ENCODE results near the gene ARSK.

DNA sequence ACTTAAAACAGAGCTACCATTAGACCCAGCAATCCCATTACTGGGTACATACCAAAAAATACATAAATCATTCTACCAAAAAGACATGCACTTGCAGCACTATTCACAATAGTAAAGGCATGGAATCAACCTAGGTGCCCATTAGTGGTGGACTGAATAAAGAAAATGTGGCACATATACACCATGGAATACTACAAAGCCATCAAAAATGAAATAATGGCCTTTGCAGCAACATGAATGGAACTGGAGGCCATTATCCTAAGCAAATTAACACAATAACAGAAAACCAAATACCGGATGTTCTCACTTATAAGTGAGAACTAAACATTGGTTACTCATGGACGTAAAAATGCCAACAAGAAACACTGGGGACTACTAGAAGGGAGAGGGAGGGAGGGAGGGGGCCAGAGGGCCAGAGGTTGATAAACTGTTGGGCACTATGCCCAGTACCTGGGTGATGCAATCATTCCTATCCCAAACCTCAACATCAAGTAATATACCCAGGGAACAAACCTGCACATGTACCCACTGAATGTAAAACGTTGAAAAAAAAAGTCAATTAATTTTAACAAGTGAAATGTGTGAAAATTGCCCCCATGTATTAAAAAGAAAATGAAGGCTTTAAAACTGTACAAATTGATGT lies 40.5 kb downstream of the ARSK start:
- TF ChIP-seq POLR2A (IDR thresholded peaks at IDR 0.05) (no peak), EP300 (IDR thresholded peaks at IDR 0.05) (no peak)
- TF ChIP-seq, protein P1, sequence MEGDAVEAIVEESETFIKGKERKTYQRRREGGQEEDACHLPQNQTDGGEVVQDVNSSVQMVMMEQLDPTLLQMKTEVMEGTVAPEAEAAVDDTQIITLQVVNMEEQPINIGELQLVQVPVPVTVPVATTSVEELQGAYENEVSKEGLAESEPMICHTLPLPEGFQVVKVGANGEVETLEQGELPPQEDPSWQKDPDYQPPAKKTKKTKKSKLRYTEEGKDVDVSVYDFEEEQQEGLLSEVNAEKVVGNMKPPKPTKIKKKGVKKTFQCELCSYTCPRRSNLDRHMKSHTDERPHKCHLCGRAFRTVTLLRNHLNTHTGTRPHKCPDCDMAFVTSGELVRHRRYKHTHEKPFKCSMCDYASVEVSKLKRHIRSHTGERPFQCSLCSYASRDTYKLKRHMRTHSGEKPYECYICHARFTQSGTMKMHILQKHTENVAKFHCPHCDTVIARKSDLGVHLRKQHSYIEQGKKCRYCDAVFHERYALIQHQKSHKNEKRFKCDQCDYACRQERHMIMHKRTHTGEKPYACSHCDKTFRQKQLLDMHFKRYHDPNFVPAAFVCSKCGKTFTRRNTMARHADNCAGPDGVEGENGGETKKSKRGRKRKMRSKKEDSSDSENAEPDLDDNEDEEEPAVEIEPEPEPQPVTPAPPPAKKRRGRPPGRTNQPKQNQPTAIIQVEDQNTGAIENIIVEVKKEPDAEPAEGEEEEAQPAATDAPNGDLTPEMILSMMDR (IDR thresholded peaks at IDR 0.05), result no peak

All from tibial nerve (tissue), 4 donors.